Effector memory CD4-positive, alpha-beta T cell (primary cell): ENCODE results near the gene SMARCB1.
A peak's percentile ranks its signal among the peaks of the same experiment; 100 is the strongest.

Experiments used
- DNase-seq, 3 donors: peaks; one replicate each; pipeline ENCODE4 v3.0.0-alpha.2; 2020
- H3K27ac ChIP-seq: 2 replicates; pipeline ENCODE4 v1.7.0; 2013; ENCODE audit warnings: mild to moderate bottlenecking, low read length, moderate library complexity; ENCODE audit not compliant: insufficient read depth, poor library complexity, severe bottlenecking
- H3K27me3 ChIP-seq: replicated peaks from 2 replicates; pipeline ENCODE4 v1.7.0; 2013; ENCODE audit warnings: mild to moderate bottlenecking, low read length; ENCODE audit not compliant: insufficient read depth, control insufficient read depth, poor library complexity, severe bottlenecking
- H3K36me3 ChIP-seq: 2 replicates; pipeline ENCODE4 v1.7.0; 2013; ENCODE audit warnings: mild to moderate bottlenecking, low read length, moderate library complexity; ENCODE audit not compliant: control insufficient read depth, insufficient read depth
- H3K4me1 ChIP-seq: 2 replicates; pipeline ENCODE4 v1.7.0; 2013; ENCODE audit warnings: low read length, mild to moderate bottlenecking; ENCODE audit not compliant: control insufficient read depth, insufficient read depth, poor library complexity, severe bottlenecking
- H3K4me3 ChIP-seq: 2 replicates; pipeline ENCODE4 v1.7.0; 2013; ENCODE audit warnings: low read length, low read depth, mild to moderate bottlenecking; ENCODE audit not compliant: insufficient read depth, poor library complexity, severe bottlenecking
- H3K9me3 ChIP-seq: 2 replicates; pipeline ENCODE4 v1.7.0; 2013; ENCODE audit warnings: mild to moderate bottlenecking, low read length, moderate library complexity; ENCODE audit not compliant: control insufficient read depth

Gene SMARCB1

DNA sequence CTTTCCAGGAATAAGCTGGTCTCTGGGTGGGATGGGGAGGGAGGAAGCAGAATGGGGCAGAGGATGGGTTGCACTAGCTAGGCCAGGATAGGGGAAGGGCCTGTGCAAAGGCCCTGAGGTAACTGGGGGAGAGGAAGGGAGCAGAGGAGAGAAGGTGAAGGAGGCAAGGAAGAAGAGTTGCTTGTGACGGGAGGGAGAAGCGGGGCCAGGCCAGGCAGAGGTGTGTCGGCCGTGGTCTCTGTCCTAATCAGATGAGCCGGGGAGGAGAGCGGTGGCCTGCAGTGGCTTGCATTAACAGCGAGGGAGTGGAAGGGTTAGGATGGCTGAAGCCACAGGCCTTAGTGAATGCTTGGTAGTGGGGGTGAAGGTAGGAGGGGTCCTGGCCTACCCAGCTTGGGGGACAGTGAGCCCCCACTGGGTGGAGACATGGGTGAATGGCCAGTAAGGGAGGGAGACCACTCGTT lies 58.0 kb downstream of the SMARCB1 start:
- Histone ChIP-seq H3K27ac (no peak overlapping the region), H3K9me3 (no peaks in the 10 kb centered on the region), H3K36me3 (no peaks in the 10 kb centered on the region), H3K4me1 (peaks cover 2% of the 10 kb centered on the region), H3K4me3 (no peak overlapping the region), H3K27me3 (no peaks in the 10 kb centered on the region)
- no peak for DNase-seq

DNA sequence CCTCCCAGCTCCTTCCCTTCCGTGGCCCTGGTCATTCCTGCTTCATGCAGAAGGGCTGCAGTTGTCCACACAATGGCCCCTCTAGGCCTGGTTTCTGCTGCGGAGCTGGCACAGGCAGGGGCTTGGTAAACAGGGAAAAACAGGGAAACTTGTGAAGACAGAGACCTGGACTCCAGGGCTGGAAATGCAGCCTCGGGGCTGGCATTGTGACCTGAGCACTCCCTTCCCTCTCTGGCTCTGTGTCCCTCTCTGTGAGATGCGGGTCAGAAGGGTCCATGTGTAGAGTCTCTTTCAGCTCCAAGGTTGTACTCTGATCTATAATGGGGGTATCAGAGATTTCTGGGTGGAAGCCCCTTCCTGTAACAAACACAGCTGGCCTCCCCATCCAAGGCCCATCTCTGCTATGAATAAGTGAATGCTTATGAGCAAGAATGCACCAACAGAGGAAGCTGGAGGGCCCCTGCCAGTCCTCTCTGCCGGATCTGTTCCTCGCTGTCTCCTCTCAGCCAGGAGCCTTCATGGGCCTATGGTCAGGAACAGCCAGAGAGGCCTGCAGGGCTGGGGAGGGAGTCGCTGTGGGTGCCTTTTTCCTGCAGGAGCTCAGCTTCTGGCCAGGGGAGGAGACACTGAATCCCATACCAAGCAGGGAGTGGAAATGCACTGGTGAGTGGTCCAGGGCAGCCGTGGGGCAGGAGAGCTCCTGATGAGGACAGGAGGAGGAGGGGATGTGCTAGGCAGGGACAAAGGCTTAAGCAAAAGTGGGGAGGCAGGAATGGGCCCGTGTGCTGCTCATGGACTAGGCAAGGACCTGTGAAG lies 58.7 kb downstream of the SMARCB1 start:
- H3K4me1 ChIP-seq: peaks cover 3% of the 10 kb centered on the region
- no peaks in the 10 kb centered on the region for H3K27me3 ChIP-seq
- H3K27ac ChIP-seq: no peak overlapping the region
- no peaks in the 10 kb centered on the region for H3K9me3 ChIP-seq
- no peak for DNase-seq
- no peak overlapping the region for H3K4me3 ChIP-seq
- no peaks in the 10 kb centered on the region for H3K36me3 ChIP-seq

DNA sequence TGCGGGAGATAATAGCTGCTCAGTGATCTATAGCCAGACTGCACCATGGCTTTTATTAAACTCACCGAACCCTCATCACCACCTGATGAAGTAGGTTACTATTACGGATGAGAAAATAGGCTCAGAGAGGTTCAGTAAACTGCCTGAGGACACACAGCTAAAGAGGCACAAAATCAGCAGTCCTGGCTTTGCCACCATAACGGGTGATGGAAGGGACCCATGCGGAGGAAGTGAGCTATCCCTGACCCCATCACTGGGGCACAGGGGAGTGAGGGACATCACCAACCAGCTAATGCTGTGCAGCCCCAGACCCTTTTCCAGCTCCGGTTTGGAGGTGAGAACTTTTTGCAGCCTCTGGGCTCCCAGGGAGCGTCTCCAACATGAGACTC lies 59.3 kb downstream of the SMARCB1 start:
- no peak overlapping the region for H3K27ac ChIP-seq
- no peaks in the 10 kb centered on the region for H3K9me3 ChIP-seq
- no peaks in the 10 kb centered on the region for H3K27me3 ChIP-seq
- DNase-seq: no peak
- no peaks in the 10 kb centered on the region for H3K36me3 ChIP-seq
- no peak overlapping the region for H3K4me3 ChIP-seq
- peaks cover 3% of the 10 kb centered on the region for H3K4me1 ChIP-seq

DNA sequence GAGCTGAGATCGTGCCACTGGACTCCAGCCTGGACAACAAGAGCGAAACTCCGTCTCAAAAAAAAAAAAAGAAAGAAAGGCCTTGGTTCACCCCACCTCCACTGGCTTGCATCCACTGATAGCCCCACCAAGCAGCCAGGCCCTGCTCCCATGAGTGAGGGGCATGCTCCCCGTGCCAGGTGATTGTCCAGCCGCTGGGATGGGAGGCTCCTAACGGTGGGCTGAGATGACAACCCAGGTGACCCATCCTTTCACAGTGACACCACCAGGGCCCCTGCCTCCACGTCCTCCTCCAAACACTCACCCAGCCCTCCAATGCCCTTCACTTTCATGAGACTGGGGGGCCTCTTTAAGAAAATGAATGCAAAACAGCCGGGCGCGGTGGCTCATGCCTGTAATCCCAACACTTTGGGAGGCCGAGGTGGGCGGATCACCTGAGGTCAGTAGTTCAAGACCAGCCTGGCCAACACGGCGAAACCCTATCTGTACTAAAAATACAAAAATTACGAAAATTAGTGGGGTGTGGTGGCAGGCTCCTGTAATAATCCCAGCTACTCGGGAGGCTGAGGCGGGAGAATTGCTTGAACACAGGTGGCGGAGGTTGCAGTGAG lies 60.6 kb downstream of the SMARCB1 start:
- Histone ChIP-seq H3K36me3 (no peaks in the 10 kb centered on the region), H3K9me3 (no peaks in the 10 kb centered on the region), H3K4me1 (peaks cover 3% of the 10 kb centered on the region), H3K27me3 (no peaks in the 10 kb centered on the region), H3K4me3 (no peak overlapping the region), H3K27ac (no peak overlapping the region)
- DNase-seq: no peak

DNA sequence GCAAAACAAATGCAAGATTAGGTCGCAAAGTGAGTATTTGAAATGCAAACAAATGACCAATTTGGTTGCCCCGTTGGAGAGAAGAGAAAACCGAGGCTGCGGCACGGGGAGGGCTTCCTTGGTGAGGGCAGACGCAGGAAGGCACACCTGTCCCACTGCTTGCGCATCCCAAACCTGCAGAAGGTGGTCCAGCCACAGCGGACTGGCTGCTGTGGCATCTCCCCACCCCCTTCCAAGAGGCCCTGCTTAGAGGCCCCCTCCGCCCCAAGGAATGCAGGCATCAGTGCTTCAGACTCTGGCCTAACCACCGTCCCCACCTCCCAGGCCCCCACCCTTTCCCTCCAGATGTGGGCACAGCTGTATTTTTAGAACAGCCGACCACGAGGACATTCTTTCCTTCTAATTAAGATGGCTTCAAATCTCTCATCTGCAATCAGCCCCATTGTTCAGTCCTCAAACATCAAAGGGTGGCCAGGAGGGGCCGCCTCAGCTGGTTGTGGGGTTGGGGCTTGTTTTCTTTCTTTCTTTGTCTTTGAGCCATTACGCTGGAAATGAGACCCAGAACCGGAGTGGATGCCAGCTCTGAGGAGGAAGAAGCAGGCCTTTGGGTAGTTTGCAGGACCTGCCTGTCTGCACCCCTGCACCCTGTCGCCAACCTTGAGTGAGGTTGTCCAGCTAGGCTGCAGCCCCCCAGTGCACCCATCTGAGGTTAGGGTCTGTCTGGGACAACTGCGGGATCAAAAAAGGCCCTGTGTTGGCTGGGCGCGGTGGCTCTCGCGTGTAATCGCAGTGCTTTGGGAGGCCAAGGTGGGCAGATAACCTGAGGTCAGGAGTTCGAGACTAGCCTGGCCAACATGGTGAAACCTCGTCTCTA lies 61.5 kb downstream of the SMARCB1 start:
- Histone ChIP-seq H3K27me3 (no peaks in the 10 kb centered on the region), H3K36me3 (no peaks in the 10 kb centered on the region), H3K9me3 (no peaks in the 10 kb centered on the region), H3K4me3 (no peak overlapping the region), H3K27ac (no peak overlapping the region), H3K4me1 (peaks cover 3% of the 10 kb centered on the region)
- DNase-seq: no peak

DNA sequence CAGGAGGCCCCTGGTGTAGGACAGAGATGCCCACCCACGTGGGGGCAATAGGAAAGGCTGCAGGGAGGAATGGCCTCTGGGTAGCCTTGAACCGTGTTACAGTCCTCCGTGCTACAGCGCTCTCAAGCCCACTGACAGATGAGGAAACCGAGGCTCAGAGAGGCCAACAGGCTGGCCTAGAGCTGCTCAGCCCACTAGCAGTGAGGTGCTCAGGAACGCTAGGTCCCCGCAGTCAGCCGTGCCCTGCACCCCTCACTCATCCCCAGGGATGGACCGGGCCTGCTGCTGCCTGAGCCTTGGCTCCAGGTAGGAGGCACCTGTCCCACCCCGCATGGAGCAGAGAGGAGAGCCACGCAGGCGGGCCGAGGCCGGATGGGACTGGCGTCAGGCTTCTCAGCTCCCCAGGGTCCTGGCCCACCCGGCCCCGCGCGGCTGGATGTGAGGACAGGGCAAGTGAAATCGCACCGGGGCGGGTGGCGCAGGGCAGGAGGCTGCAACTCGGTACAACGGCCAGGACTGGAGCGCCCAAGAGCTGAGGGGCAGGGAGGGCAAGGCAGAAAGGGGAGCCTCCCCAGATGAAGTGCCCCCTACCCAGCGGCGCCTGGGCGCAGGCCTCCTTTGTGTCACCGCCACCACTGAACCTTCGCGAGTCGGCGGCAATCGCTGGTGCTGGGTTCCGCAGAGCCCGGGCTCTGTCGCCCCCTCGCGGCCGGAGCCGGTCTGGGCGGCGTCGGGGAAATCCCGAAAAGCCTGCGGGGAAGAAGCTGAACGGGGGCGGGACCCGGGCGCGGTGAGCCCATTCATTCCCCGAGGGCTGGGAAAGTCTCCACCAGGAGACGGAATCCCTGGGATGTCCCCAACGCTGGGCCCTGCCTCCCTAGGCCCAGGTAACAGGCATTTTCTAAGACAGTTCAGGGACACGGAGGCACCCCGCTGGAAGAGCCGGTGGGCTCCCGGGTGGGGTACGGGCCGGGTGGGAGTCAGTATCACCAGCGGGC lies 62.5 kb downstream of the SMARCB1 start:
- DNase-seq: peak; percentile 66 to 75 (median 73)
- Histone ChIP-seq H3K4me3 (no peak overlapping the region), H3K4me1 (peaks cover 3% of the 10 kb centered on the region), H3K27me3 (no peaks in the 10 kb centered on the region), H3K36me3 (no peaks in the 10 kb centered on the region), H3K27ac (no peak overlapping the region), H3K9me3 (no peaks in the 10 kb centered on the region)

DNA sequence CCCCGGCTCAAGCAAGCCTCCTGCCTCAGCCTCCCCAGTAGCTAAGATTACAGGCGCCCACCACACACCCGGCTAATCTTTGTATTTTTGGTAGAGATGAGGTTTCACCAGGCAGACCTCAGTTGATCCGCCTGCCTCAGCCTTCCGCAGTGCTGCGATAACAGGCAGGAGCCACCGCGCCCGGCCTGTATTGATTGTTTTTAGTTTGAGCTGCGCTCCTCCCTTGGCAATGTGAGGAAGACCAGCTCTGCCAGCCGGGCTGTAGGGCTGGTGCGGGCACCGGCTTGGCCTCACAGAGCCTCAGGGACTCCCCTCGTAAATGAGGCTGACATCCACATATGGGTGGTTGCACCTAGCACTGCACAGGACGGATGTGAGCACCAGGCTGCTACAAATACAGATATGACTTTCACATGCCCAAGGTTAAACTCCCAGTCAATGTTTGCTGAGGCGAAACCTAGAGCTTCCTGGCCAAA lies 63.4 kb downstream of the SMARCB1 start:
- H3K27me3 ChIP-seq: no peaks in the 10 kb centered on the region
- no peak for DNase-seq
- no peaks in the 10 kb centered on the region for H3K36me3 ChIP-seq
- peaks cover 3% of the 10 kb centered on the region for H3K4me1 ChIP-seq
- no peak overlapping the region for H3K27ac ChIP-seq
- no peaks in the 10 kb centered on the region for H3K9me3 ChIP-seq
- H3K4me3 ChIP-seq: no peak overlapping the region

DNA sequence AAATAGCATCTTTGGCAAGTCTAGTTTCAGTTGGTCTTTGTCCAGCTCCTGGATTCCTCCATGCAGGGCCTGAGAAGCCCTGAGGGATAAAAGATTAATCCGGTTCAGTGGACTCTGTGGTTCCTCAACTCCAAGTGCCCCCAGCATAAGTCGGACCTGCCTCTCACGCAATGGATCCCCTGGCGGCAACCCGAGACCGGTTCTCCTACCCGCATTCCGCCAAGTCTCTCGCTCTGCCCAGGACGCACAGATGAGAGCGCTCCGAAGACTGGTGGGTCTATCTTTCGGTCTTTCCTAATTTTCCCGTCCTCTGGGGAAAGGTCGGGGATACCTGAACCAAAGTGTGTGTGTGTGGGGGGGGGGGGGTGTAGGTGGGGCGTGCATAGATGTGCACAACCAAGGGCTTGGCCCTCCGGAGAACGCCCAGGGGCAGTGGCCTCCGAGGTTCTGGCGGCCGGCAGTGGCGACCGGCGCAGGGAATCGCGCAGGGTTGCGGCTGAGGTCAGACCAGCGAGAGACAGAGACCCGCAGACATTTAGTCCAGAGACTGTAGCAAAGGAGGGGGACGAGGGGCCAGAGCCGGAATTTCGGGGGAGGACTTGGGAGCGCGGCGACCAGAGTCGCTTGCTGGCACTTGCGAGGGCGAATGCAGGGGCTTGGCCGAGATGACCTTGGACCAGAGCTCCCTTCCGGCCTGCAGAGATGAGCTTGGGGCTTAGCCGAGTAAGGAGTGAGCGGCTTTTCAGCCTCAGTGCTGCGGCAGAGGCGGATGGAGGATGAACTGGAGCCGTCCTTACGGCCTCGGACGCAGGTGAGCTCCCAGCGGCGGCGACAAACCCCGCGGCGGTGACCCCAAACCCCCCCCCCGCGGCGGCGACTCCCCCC lies 70.2 kb downstream of the SMARCB1 start:
- H3K4me3 ChIP-seq: peak overlapping the region; percentile 92
- H3K36me3 ChIP-seq: no peaks in the 10 kb centered on the region
- peaks cover 14% of the 10 kb centered on the region for H3K4me1 ChIP-seq
- no peaks in the 10 kb centered on the region for H3K27me3 ChIP-seq
- peak in 1 of 3 donors; percentile 16 for DNase-seq
- no peaks in the 10 kb centered on the region for H3K9me3 ChIP-seq
- peak overlapping the region; percentile 65 for H3K27ac ChIP-seq
